Transverse colon (tissue), 4 donors: Measurements from ENCODE around the gene OOSP1. TPM values are rescaled to one million over a fixed set of nuclear protein-coding genes. Genes with fewer than 3 reads are reported as not detected.

Source experiments
- DNase-seq: peaks from one replicate; pipeline ENCODE4 v3.0.0-alpha.2; 2019
- H3K27ac ChIP-seq, 4 donors: fragments of 200-600 bp; sonication (generic); 2 replicates each; pipeline ENCODE4 v1.5.1; 2016 to 2018; ENCODE audit warnings: inconsistent platforms in 4 of 4
- H3K27me3 ChIP-seq: fragments of 200-600 bp; sonication (generic); 2 replicates; pipeline ENCODE4 v1.5.1; 2017; ENCODE audit warnings: inconsistent platforms
- H3K36me3 ChIP-seq, 4 donors: fragments of 200-600 bp; sonication (generic); 2 replicates each; pipeline ENCODE4 v1.5.1; 2017 to 2019; ENCODE audit warnings: inconsistent platforms in 4 of 4
- H3K4me1 ChIP-seq, 4 donors: fragments of 200-600 bp; sonication (generic); 2 replicates each; pipeline ENCODE4 v1.5.1; 2017 to 2020; ENCODE audit warnings: inconsistent platforms in 4 of 4
- H3K4me3 ChIP-seq, 4 donors: fragments of 200-600 bp; sonication (generic); 1 replicate in 1 of 4; 2 replicates in 3 of 4; pipeline versions ENCODE4 v1.5.1 to v1.6.1; 2017 to 2019; ENCODE audit warnings: inconsistent platforms in 4 of 4
- H3K9me3 ChIP-seq, 2 donors: fragments of 200-600 bp; sonication (generic); 2 replicates each; pipeline ENCODE4 v1.5.1; 2017 to 2019; ENCODE audit warnings: inconsistent platforms in 2 of 2
- EP300 ChIP-seq: sonication (generic); formaldehyde crosslinking; IDR thresholded peaks from one replicate; pipeline ENCODE4 v1.6.1; 2017; ENCODE audit warnings: antibody characterized with exemption, low read depth
- POLR2A ChIP-seq: fragments of 450-650 bp; IDR thresholded peaks from one replicate; pipeline ENCODE4 v1.6.1; 2016; ENCODE audit warnings: antibody characterized with exemption, mild to moderate bottlenecking, moderate library complexity
- POLR2AphosphoS5 ChIP-seq, 3 donors: sonication (generic); formaldehyde crosslinking; IDR thresholded peaks; one replicate each; pipeline ENCODE4 v1.6.1; 2016; ENCODE audit warnings: antibody characterized with exemption in 3 of 3
- WGBS, 2 donors: methylation state at CpG; one replicate each; pipeline ENCODE4 v1.1.5; 2018; ENCODE audit warnings: low coverage in 1 of 2; 5-methylcytosine and 5-hydroxymethylcytosine counted together
- in situ Hi-C, 4 donors: fragments of 200-750 bp; cut with MboI; loops; one replicate each; pipeline versions ENCODE4 v1.15.0 to v1.15.1; 2017; ENCODE audit warnings: low sequenced_read_pairs in 3 of 4, low pct_ligation_motif_present in 1 of 4, low pct_unique_long_range_greater_than_20kb in 1 of 4
- intact Hi-C: fragments of 100-400 bp; cut with DNase I; formaldehyde crosslinking; loops from one replicate; pipeline ENCODE4 v1.15.1; 2023; ENCODE audit warnings: low total_unique reads
- total RNA-seq, 4 donors: library from RNA; depleted of rRNA; stranded (reverse); fragments of >200 nt; gene quantifications; one replicate each; pipeline ENCODE4 v1.1.0, GENCODE V29; 2016
- TF ChIP-seq, protein P1 (sequence below), 5 experiments: fragments of 200-600 bp in 3 of 5; fragments of 450-650 bp in 2 of 5; sonication (generic) in 3 of 5; IDR thresholded peaks; 1 replicate in 2 of 5; 2 replicates in 3 of 5; pipeline ENCODE4 v1.5.1; 2016 to 2017; ENCODE audit warnings: antibody characterized with exemption in 5 of 5, inconsistent platforms in 3 of 5, mild to moderate bottlenecking in 2 of 5, moderate library complexity in 1 of 5

OOSP1 gene, protein sequence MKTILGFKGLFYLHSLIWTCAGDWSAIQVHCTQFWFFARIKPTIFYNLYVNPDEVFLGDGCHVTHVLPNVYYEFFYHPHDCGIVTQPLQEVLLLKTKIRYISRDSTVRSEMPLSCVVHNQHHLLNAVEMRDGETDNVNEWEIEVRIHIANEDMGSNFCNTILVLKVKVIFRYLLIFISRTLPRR
- total RNA-seq: not detected

DNA sequence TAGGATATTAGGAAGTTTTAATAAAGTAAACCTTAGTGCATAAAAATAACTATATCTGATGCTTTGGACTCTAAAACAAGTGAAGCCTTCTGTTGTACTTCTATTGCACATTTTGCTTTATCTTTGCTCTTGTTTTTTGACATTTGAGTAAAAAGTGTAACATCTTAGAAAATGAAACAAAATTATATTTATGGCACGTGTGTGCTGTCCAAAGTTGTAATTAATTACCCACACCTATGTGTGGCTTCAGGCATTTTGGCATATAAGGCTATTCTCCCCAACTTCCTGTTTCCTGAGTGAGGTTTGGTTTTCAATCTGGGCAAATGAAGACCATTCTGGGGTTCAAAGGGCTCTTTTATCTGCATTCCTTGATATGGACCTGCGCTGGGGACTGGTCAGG is at the start of gene OOSP1:
Gene OOSP1, plus strand, starts transcription at position 301 of the 400 bp plus-strand sequence. Its CDS starts 23 bp downstream, at position 324.
- intact Hi-C loops: no loop called here
- in situ Hi-C loops: no loop called here
- Histone ChIP-seq H3K9me3 (no peaks in the 10 kb centered on the region), H3K4me3 (no peak within 1 kb of the TSS), H3K36me3 (no peaks in the 10 kb centered on the region), H3K27me3 (no peaks in the 10 kb centered on the region), H3K27ac (no peak within 1 kb of the TSS), H3K4me1 (no peaks in the 10 kb centered on the region)
- no peak for DNase-seq
- WGBS, 2 donors: 52 to 80% methylated on average over 2 of the region's 2 CpGs
- no peak for TF ChIP-seq POLR2AphosphoS5 (IDR thresholded peaks at IDR 0.05)
- TF ChIP-seq, protein P1, sequence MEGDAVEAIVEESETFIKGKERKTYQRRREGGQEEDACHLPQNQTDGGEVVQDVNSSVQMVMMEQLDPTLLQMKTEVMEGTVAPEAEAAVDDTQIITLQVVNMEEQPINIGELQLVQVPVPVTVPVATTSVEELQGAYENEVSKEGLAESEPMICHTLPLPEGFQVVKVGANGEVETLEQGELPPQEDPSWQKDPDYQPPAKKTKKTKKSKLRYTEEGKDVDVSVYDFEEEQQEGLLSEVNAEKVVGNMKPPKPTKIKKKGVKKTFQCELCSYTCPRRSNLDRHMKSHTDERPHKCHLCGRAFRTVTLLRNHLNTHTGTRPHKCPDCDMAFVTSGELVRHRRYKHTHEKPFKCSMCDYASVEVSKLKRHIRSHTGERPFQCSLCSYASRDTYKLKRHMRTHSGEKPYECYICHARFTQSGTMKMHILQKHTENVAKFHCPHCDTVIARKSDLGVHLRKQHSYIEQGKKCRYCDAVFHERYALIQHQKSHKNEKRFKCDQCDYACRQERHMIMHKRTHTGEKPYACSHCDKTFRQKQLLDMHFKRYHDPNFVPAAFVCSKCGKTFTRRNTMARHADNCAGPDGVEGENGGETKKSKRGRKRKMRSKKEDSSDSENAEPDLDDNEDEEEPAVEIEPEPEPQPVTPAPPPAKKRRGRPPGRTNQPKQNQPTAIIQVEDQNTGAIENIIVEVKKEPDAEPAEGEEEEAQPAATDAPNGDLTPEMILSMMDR (IDR thresholded peaks at IDR 0.05): no peak
- TF ChIP-seq POLR2A: no peak
- TF ChIP-seq EP300: no peak

GRCh38 chr11:59891781-59892181 is 46.5 kb upstream of the OOSP1 start:
- intact Hi-C loops: no loop called here
- in situ Hi-C loops: no loop called here
- H3K27me3 ChIP-seq: no peaks in the 10 kb centered on the region
- peaks cover 20 to 24% of the 10 kb centered on the region in 2 donors for H3K9me3 ChIP-seq
- no peaks in the 10 kb centered on the region for H3K4me1 ChIP-seq
- 44% methylated on average over 4 of the region's 4 CpGs; no CpG with 5 or more reads in 1 of the 2 donors for WGBS, 2 donors
- H3K27ac ChIP-seq: no peak overlapping the region
- H3K36me3 ChIP-seq: no peaks in the 10 kb centered on the region
- H3K4me3 ChIP-seq: no peak overlapping the region
- TF ChIP-seq, protein P1 (IDR thresholded peaks at IDR 0.05): no peak
- no peak for TF ChIP-seq POLR2AphosphoS5 (IDR thresholded peaks at IDR 0.05)
- TF ChIP-seq EP300: no peak
- TF ChIP-seq POLR2A: no peak
- DNase-seq: no peak

DNA sequence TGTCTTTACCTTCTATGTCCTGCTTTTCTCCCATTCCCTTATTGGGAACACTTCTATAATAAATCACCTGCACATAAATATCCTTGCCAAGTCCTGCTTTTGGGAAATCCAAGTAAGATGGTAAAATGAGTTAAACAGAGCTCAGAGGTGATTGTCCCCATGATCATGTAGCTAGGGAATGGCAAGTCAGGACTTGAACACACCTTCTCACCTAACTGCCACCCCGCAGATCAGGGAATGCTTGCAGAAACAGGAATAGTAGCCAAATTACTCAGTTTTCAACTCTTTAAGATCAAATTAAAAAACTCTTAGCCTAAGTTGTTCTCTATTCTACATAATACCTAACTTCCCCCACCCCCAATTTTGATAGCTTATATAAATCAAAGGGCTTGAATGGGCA is 43.6 kb upstream of the OOSP1 start:
- no peak overlapping the region for H3K27ac ChIP-seq
- no peaks in the 10 kb centered on the region for H3K4me1 ChIP-seq
- H3K9me3 ChIP-seq: peaks cover 2 to 5% of the 10 kb centered on the region in 2 donors
- no peaks in the 10 kb centered on the region for H3K27me3 ChIP-seq
- in situ Hi-C loops: no loop called here
- TF ChIP-seq POLR2AphosphoS5 (IDR thresholded peaks at IDR 0.05): no peak
- TF ChIP-seq, protein P1 (IDR thresholded peaks at IDR 0.05): no peak
- no peak for TF ChIP-seq EP300
- no peak for TF ChIP-seq POLR2A
- no peaks in the 10 kb centered on the region for H3K36me3 ChIP-seq
- WGBS, 2 donors: 83 to 85% methylated on average over 1 of the region's 1 CpG
- intact Hi-C loops: no loop called here
- no peak overlapping the region for H3K4me3 ChIP-seq
- no peak for DNase-seq

- no peaks in the 10 kb centered on the region for H3K36me3 ChIP-seq
- no peaks in the 10 kb centered on the region for H3K4me1 ChIP-seq
- in situ Hi-C loops (no loop called here), intact Hi-C loops (no loop called here)
- 95 to 97% methylated on average over 6 to 31 of the region's 31 CpGs for WGBS, 2 donors
- no peak overlapping the region for H3K27ac ChIP-seq
- no peaks in the 10 kb centered on the region for H3K27me3 ChIP-seq
- H3K9me3 ChIP-seq: no peaks in the 10 kb centered on the region
- DNase-seq: no peak
- TF ChIP-seq POLR2AphosphoS5 (IDR thresholded peaks at IDR 0.05): no peak
- TF ChIP-seq EP300: no peak
- TF ChIP-seq, protein P1 (IDR thresholded peaks at IDR 0.05): no peak
- no peak for TF ChIP-seq POLR2A
- H3K4me3 ChIP-seq: no peak overlapping the region
These were observed 40.2 kb upstream of the OOSP1 start for GRCh38 chr11:59898046-59898445.
